ENCODE measurements around the gene AVEN. TPM values are rescaled to one million over a fixed set of nuclear protein-coding genes. Genes with fewer than 3 reads are reported as not detected.

The AVEN gene
- total and polyA plus RNA-seq, 2 experiments from 2014 or later = 10.7 to 31.7 TPM

GRCh38 chr15:33955945-33956344, 83.1 kb downstream of the AVEN start:
- no peak for DNase-seq (ENCODE audit: low read depth in 1 of 2, low spot score in 1 of 2)
- Histone ChIP-seq H3K4me1 (ENCODE audit: low read depth) (peaks cover 9% of the 10 kb centered on the region), H3K27me3 (no peaks in the 10 kb centered on the region), H3K4me3 (no peak overlapping the region), H3K9me3 (ENCODE audit: low read depth) (no peaks in the 10 kb centered on the region), H3K27ac (no peak overlapping the region), H3K36me3 (no peaks in the 10 kb centered on the region)
- no peak for TF ChIP-seq CTCF (IDR thresholded peaks at IDR 0.05; ENCODE audit: low read depth, low read length)

DNA sequence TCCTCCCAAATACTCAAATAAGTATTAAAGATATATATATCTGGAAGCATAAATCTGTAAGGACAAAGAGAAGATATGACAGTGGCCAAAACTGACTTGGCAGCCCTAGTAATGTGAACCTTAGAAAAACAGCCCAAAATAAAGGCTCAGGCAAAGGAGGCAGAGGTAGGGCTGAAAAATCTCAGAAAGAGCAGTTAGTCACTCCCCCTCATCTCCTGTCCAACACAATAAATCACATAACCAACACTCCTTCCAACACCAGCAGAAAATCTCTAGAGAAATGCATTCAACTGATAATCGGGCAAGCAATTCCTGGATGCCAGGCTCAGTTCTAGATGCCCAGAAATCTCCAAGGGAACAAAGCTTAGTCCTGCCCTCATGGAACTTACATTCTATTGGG, 92.9 kb downstream of the AVEN start:
- DNase-seq (ENCODE audit: low read depth in 1 of 2, low spot score in 1 of 2) = no peak
- Histone ChIP-seq H3K9me3 (ENCODE audit: low read depth) (no peaks in the 10 kb centered on the region), H3K27me3 (no peaks in the 10 kb centered on the region), H3K27ac (no peak overlapping the region), H3K4me1 (ENCODE audit: low read depth) (no peaks in the 10 kb centered on the region), H3K36me3 (no peaks in the 10 kb centered on the region), H3K4me3 (no peak overlapping the region)
- no peak for TF ChIP-seq CTCF (IDR thresholded peaks at IDR 0.05; ENCODE audit: low read depth, low read length)

- Histone ChIP-seq H3K4me1 (ENCODE audit: low read depth) (no peaks in the 10 kb centered on the region), H3K9me3 (ENCODE audit: low read depth) (no peaks in the 10 kb centered on the region), H3K36me3 (no peaks in the 10 kb centered on the region), H3K4me3 (no peak overlapping the region), H3K27ac (no peak overlapping the region), H3K27me3 (no peaks in the 10 kb centered on the region)
- no peak for TF ChIP-seq CTCF (IDR thresholded peaks at IDR 0.05; ENCODE audit: low read depth, low read length)
- no peak for DNase-seq (ENCODE audit: low read depth in 1 of 2, low spot score in 1 of 2)
Observed at GRCh38 chr15:33941279-33942063, 97.5 kb downstream of the AVEN start.

GRCh38 chr15:33934921-33935320, 104.1 kb downstream of the AVEN start:
- Histone ChIP-seq H3K27ac (no peak overlapping the region), H3K4me1 (ENCODE audit: low read depth) (no peaks in the 10 kb centered on the region), H3K4me3 (no peak overlapping the region), H3K36me3 (no peaks in the 10 kb centered on the region), H3K9me3 (ENCODE audit: low read depth) (no peaks in the 10 kb centered on the region), H3K27me3 (no peaks in the 10 kb centered on the region)
- no peak for TF ChIP-seq CTCF (IDR thresholded peaks at IDR 0.05; ENCODE audit: low read depth, low read length)
- no peak for DNase-seq (ENCODE audit: low read depth in 1 of 2, low spot score in 1 of 2)

GRCh38 chr15:33934396-33934795, 104.6 kb downstream of the AVEN start:
- DNase-seq (ENCODE audit: low read depth in 1 of 2, low spot score in 1 of 2) = no peak
- Histone ChIP-seq H3K9me3 (ENCODE audit: low read depth) (no peaks in the 10 kb centered on the region), H3K27me3 (no peaks in the 10 kb centered on the region), H3K4me3 (no peak overlapping the region), H3K36me3 (no peaks in the 10 kb centered on the region), H3K27ac (no peak overlapping the region), H3K4me1 (ENCODE audit: low read depth) (no peaks in the 10 kb centered on the region)
- TF ChIP-seq CTCF (IDR thresholded peaks at IDR 0.05; ENCODE audit: low read depth, low read length) = no peak
